ENCODE data around the gene FAM53C. TPM values are rescaled to one million over a fixed set of nuclear protein-coding genes. Genes with fewer than 3 reads are reported as not detected.

Gene FAM53C
- total and polyA plus RNA-seq, 9 donors = 25.8 to 38.8 (median 35.6) TPM

GRCh38 chr5:138349852-138350562, 11.9 kb downstream of the FAM53C start:
- DNase-seq = peak; percentile 41
- no peak overlapping the region for H3K4me3 ChIP-seq (ENCODE audit: low read length)
- no peaks in the 10 kb centered on the region for H3K27me3 ChIP-seq (ENCODE audit: control insufficient read depth, insufficient read depth, low read length)
- H3K4me1 ChIP-seq (ENCODE audit: control insufficient read depth, insufficient read depth, low read length) = peaks cover 14% of the 10 kb centered on the region
- H3K9me3 ChIP-seq (replicated peaks; ENCODE audit: control insufficient read depth, low read depth, low read length) = peaks cover 4% of the 10 kb centered on the region
- H3K27ac ChIP-seq (ENCODE audit: low read length) = peak overlapping the region; percentile 31
- no CpG with 5 or more reads among the region's 1 CpG for WGBS (ENCODE audit: insufficient coverage)
- H3K36me3 ChIP-seq (ENCODE audit: control insufficient read depth, insufficient read depth, low read length) = peaks cover 39% of the 10 kb centered on the region

- H3K27me3 ChIP-seq (ENCODE audit: control insufficient read depth, insufficient read depth, low read length) = no peaks in the 10 kb centered on the region
- H3K27ac ChIP-seq (ENCODE audit: low read length) = no peak overlapping the region
- H3K4me1 ChIP-seq (ENCODE audit: control insufficient read depth, insufficient read depth, low read length) = peaks cover 15% of the 10 kb centered on the region
- H3K36me3 ChIP-seq (ENCODE audit: control insufficient read depth, insufficient read depth, low read length) = peaks cover 34% of the 10 kb centered on the region
- DNase-seq = no peak
- H3K9me3 ChIP-seq (replicated peaks; ENCODE audit: control insufficient read depth, low read depth, low read length) = peaks cover 4% of the 10 kb centered on the region
- no peak overlapping the region for H3K4me3 ChIP-seq (ENCODE audit: low read length)
Measured at GRCh38 chr5:138350563-138350890, 12.5 kb downstream of the FAM53C start.

- no CpG with 5 or more reads among the region's 1 CpG for WGBS (ENCODE audit: insufficient coverage)
- peaks cover 28% of the 10 kb centered on the region for H3K36me3 ChIP-seq (ENCODE audit: control insufficient read depth, insufficient read depth, low read length)
- no peaks in the 10 kb centered on the region for H3K27me3 ChIP-seq (ENCODE audit: control insufficient read depth, insufficient read depth, low read length)
- H3K4me1 ChIP-seq (ENCODE audit: control insufficient read depth, insufficient read depth, low read length) = peaks cover 15% of the 10 kb centered on the region
- no peak overlapping the region for H3K27ac ChIP-seq (ENCODE audit: low read length)
- no peak overlapping the region for H3K4me3 ChIP-seq (ENCODE audit: low read length)
- H3K9me3 ChIP-seq (replicated peaks; ENCODE audit: control insufficient read depth, low read depth, low read length) = peaks cover 4% of the 10 kb centered on the region
- DNase-seq = no peak
Measured at GRCh38 chr5:138351056-138351455, 13.0 kb downstream of the FAM53C start.

- H3K27ac ChIP-seq (ENCODE audit: low read length) = no peak overlapping the region
- H3K9me3 ChIP-seq (replicated peaks; ENCODE audit: control insufficient read depth, low read depth, low read length) = peaks cover 4% of the 10 kb centered on the region
- no peaks in the 10 kb centered on the region for H3K27me3 ChIP-seq (ENCODE audit: control insufficient read depth, insufficient read depth, low read length)
- H3K4me3 ChIP-seq (ENCODE audit: low read length) = no peak overlapping the region
- no peak for DNase-seq
- H3K4me1 ChIP-seq (ENCODE audit: control insufficient read depth, insufficient read depth, low read length) = peaks cover 15% of the 10 kb centered on the region
- peaks cover 25% of the 10 kb centered on the region for H3K36me3 ChIP-seq (ENCODE audit: control insufficient read depth, insufficient read depth, low read length)
Measured at GRCh38 chr5:138351517-138351916, 13.5 kb downstream of the FAM53C start.

- peak within 1 kb of the TSS; percentile 95 for H3K4me3 ChIP-seq (ENCODE audit: low read length)
- 3% methylated on average over 16 of the region's 30 CpGs for WGBS (ENCODE audit: insufficient coverage)
Measured at GRCh38 chr5:138352071-138352721, 14.1 kb downstream of the FAM53C start, which contains the start of gene KDM3B. KDM3B (plus strand) TSS chr5:138352685; CDS start chr5:138352796, 111 bp downstream.

GRCh38 chr5:138352722-138353559, 14.9 kb downstream of the FAM53C start:
- H3K4me3 ChIP-seq (ENCODE audit: low read length) = peak overlapping the region; percentile 95
- peaks cover 4% of the 10 kb centered on the region for H3K9me3 ChIP-seq (replicated peaks; ENCODE audit: control insufficient read depth, low read depth, low read length)
- H3K27me3 ChIP-seq (ENCODE audit: control insufficient read depth, insufficient read depth, low read length) = no peaks in the 10 kb centered on the region
- H3K4me1 ChIP-seq (ENCODE audit: control insufficient read depth, insufficient read depth, low read length) = peaks cover 13% of the 10 kb centered on the region
- DNase-seq = peak; percentile 80
- peak overlapping the region; percentile 98 for H3K27ac ChIP-seq (ENCODE audit: low read length)
- peaks cover 11% of the 10 kb centered on the region for H3K36me3 ChIP-seq (ENCODE audit: control insufficient read depth, insufficient read depth, low read length)
- under 1% methylated on average over 82 of the region's 88 CpGs for WGBS (ENCODE audit: insufficient coverage)

More at GRCh38 chr5:138352071-138352721, 14.1 kb downstream of the FAM53C start, which contains the start of gene KDM3B:
- peak within 1 kb of the TSS; percentile 98 for H3K27ac ChIP-seq (ENCODE audit: low read length)
- no peaks in the 10 kb centered on the region for H3K27me3 ChIP-seq (ENCODE audit: control insufficient read depth, insufficient read depth, low read length)
- peak; percentile 94 for DNase-seq
- H3K4me1 ChIP-seq (ENCODE audit: control insufficient read depth, insufficient read depth, low read length) = peaks cover 15% of the 10 kb centered on the region
- peaks cover 18% of the 10 kb centered on the region for H3K36me3 ChIP-seq (ENCODE audit: control insufficient read depth, insufficient read depth, low read length)
- peaks cover 4% of the 10 kb centered on the region for H3K9me3 ChIP-seq (replicated peaks; ENCODE audit: control insufficient read depth, low read depth, low read length)

GRCh38 chr5:138353560-138354080, 15.6 kb downstream of the FAM53C start:
- Histone ChIP-seq H3K9me3 (replicated peaks; ENCODE audit: control insufficient read depth, low read depth, low read length) (peaks cover 4% of the 10 kb centered on the region), H3K27me3 (ENCODE audit: control insufficient read depth, insufficient read depth, low read length) (no peaks in the 10 kb centered on the region), H3K27ac (ENCODE audit: low read length) (peak overlapping the region; percentile 98), H3K4me3 (ENCODE audit: low read length) (peak overlapping the region; percentile 95), H3K36me3 (ENCODE audit: control insufficient read depth, insufficient read depth, low read length) (peaks cover 5% of the 10 kb centered on the region), H3K4me1 (ENCODE audit: control insufficient read depth, insufficient read depth, low read length) (peaks cover 12% of the 10 kb centered on the region)
- DNase-seq = no peak
- 0% methylated on average over 5 of the region's 11 CpGs for WGBS (ENCODE audit: insufficient coverage)

- H3K4me3 ChIP-seq (ENCODE audit: low read length) = peak overlapping the region; percentile 95
- H3K36me3 ChIP-seq (ENCODE audit: control insufficient read depth, insufficient read depth, low read length) = no peaks in the 10 kb centered on the region
- H3K9me3 ChIP-seq (replicated peaks; ENCODE audit: control insufficient read depth, low read depth, low read length) = peaks cover 4% of the 10 kb centered on the region
- H3K27me3 ChIP-seq (ENCODE audit: control insufficient read depth, insufficient read depth, low read length) = no peaks in the 10 kb centered on the region
- no peak for DNase-seq
- peak overlapping the region; percentile 98 for H3K27ac ChIP-seq (ENCODE audit: low read length)
- peaks cover 10% of the 10 kb centered on the region for H3K4me1 ChIP-seq (ENCODE audit: control insufficient read depth, insufficient read depth, low read length)
- 5% methylated on average over 3 of the region's 5 CpGs for WGBS (ENCODE audit: insufficient coverage)
Measured at GRCh38 chr5:138354387-138354786, 16.3 kb downstream of the FAM53C start.

GRCh38 chr5:138354926-138355378, 16.9 kb downstream of the FAM53C start:
- H3K9me3 ChIP-seq (replicated peaks; ENCODE audit: control insufficient read depth, low read depth, low read length) = peaks cover 4% of the 10 kb centered on the region
- peaks cover 8% of the 10 kb centered on the region for H3K4me1 ChIP-seq (ENCODE audit: control insufficient read depth, insufficient read depth, low read length)
- no peak overlapping the region for H3K4me3 ChIP-seq (ENCODE audit: low read length)
- H3K27me3 ChIP-seq (ENCODE audit: control insufficient read depth, insufficient read depth, low read length) = no peaks in the 10 kb centered on the region
- H3K27ac ChIP-seq (ENCODE audit: low read length) = peak overlapping the region; percentile 98
- DNase-seq = peak; percentile 69
- WGBS (ENCODE audit: insufficient coverage) = no CpG with 5 or more reads among the region's 6 CpGs
- H3K36me3 ChIP-seq (ENCODE audit: control insufficient read depth, insufficient read depth, low read length) = no peaks in the 10 kb centered on the region

GRCh38 chr5:138359621-138360020, 21.6 kb downstream of the FAM53C start:
- Histone ChIP-seq H3K4me3 (ENCODE audit: low read length) (no peak overlapping the region), H3K9me3 (replicated peaks; ENCODE audit: control insufficient read depth, low read depth, low read length) (no peaks in the 10 kb centered on the region), H3K27ac (ENCODE audit: low read length) (no peak overlapping the region), H3K27me3 (ENCODE audit: control insufficient read depth, insufficient read depth, low read length) (no peaks in the 10 kb centered on the region), H3K36me3 (ENCODE audit: control insufficient read depth, insufficient read depth, low read length) (peaks cover 2% of the 10 kb centered on the region), H3K4me1 (ENCODE audit: control insufficient read depth, insufficient read depth, low read length) (peaks cover 3% of the 10 kb centered on the region)
- WGBS (ENCODE audit: insufficient coverage) = no CpG with 5 or more reads among the region's 3 CpGs
- DNase-seq = no peak

Data from muscle of leg (tissue), 11 donors.